ENCODE measurements around the gene CRYBG1. TPM values are rescaled to one million over a fixed set of nuclear protein-coding genes. Genes with fewer than 3 reads are reported as not detected.
"Not testable (repeated sequence)": the region's sequence is repeated elsewhere in the genome, so short reads cannot be mapped to it uniquely, and the experiment has no call there.

The CRYBG1 gene
- total RNA-seq, 1 donor, result 11.9 TPM

GRCh38 chr6:106574741-106575458 lies 214.4 kb downstream of the CRYBG1 start:
- no peaks in the 10 kb centered on the region for H3K9me3 ChIP-seq (ENCODE audit: low read depth, low read length)
- peak overlapping the region; percentile 73 for H2AFZ ChIP-seq (ENCODE audit: low read length)
- no peaks in the 10 kb centered on the region for H3K79me2 ChIP-seq (ENCODE audit: insufficient read depth, low read length)
- H3K4me2 ChIP-seq (ENCODE audit: insufficient read depth, low read length), result peak overlapping the region; percentile 53
- no peaks in the 10 kb centered on the region for H3K27me3 ChIP-seq (ENCODE audit: insufficient read depth, low read length)
- peak; percentile 93 for DNase-seq (ENCODE audit: insufficient read length, low spot score, missing footprints)
- H3K4me1 ChIP-seq (ENCODE audit: insufficient read depth, low read length), result peaks cover 17% of the 10 kb centered on the region
- no peaks in the 10 kb centered on the region for H4K20me1 ChIP-seq (ENCODE audit: insufficient read depth, low read length)
- H3K27ac ChIP-seq (ENCODE audit: low read depth, low read length), result peak overlapping the region; percentile 53
- no peaks in the 10 kb centered on the region for H3K36me3 ChIP-seq (ENCODE audit: insufficient read depth, low read length)
- no peak overlapping the region for H3K4me3 ChIP-seq (ENCODE audit: insufficient read depth, low read length)
- no peak for TF ChIP-seq CTCF (IDR thresholded peaks at IDR 0.05; ENCODE audit: extremely low read depth, low read depth, low read length)

- peaks cover 16% of the 10 kb centered on the region for H3K4me1 ChIP-seq (ENCODE audit: insufficient read depth, low read length)
- H3K4me2 ChIP-seq (ENCODE audit: insufficient read depth, low read length), result no peak overlapping the region
- no peaks in the 10 kb centered on the region for H3K36me3 ChIP-seq (ENCODE audit: insufficient read depth, low read length)
- no peaks in the 10 kb centered on the region for H3K27me3 ChIP-seq (ENCODE audit: insufficient read depth, low read length)
- H3K4me3 ChIP-seq (ENCODE audit: insufficient read depth, low read length), result no peak overlapping the region
- no peaks in the 10 kb centered on the region for H3K79me2 ChIP-seq (ENCODE audit: insufficient read depth, low read length)
- no peak for TF ChIP-seq CTCF (IDR thresholded peaks at IDR 0.05; ENCODE audit: extremely low read depth, low read depth, low read length)
- peak overlapping the region; percentile 56 for H2AFZ ChIP-seq (ENCODE audit: low read length)
- DNase-seq (ENCODE audit: insufficient read length, low spot score, missing footprints), result peak; percentile 80
- peak overlapping the region; percentile 12 for H3K27ac ChIP-seq (ENCODE audit: low read depth, low read length)
- H3K9me3 ChIP-seq (ENCODE audit: low read depth, low read length), result no peaks in the 10 kb centered on the region
- H4K20me1 ChIP-seq (ENCODE audit: insufficient read depth, low read length), result no peaks in the 10 kb centered on the region
These were observed 218.8 kb downstream of the CRYBG1 start for GRCh38 chr6:106579281-106579680.

GRCh38 chr6:106581468-106581867 lies 221.0 kb downstream of the CRYBG1 start:
- H3K27ac ChIP-seq (ENCODE audit: low read depth, low read length), result no peak overlapping the region
- H3K27me3 ChIP-seq (ENCODE audit: insufficient read depth, low read length), result no peaks in the 10 kb centered on the region
- H3K79me2 ChIP-seq (ENCODE audit: insufficient read depth, low read length), result no peaks in the 10 kb centered on the region
- no peak for TF ChIP-seq CTCF (IDR thresholded peaks at IDR 0.05; ENCODE audit: extremely low read depth, low read depth, low read length)
- peaks cover 17% of the 10 kb centered on the region for H3K4me1 ChIP-seq (ENCODE audit: insufficient read depth, low read length)
- no peaks in the 10 kb centered on the region for H3K36me3 ChIP-seq (ENCODE audit: insufficient read depth, low read length)
- no peak overlapping the region for H3K4me2 ChIP-seq (ENCODE audit: insufficient read depth, low read length)
- DNase-seq (ENCODE audit: insufficient read length, low spot score, missing footprints), result no peak
- H3K9me3 ChIP-seq (ENCODE audit: low read depth, low read length), result no peaks in the 10 kb centered on the region
- H4K20me1 ChIP-seq (ENCODE audit: insufficient read depth, low read length), result no peaks in the 10 kb centered on the region
- H2AFZ ChIP-seq (ENCODE audit: low read length), result no peak overlapping the region
- H3K4me3 ChIP-seq (ENCODE audit: insufficient read depth, low read length), result no peak overlapping the region

- Histone ChIP-seq H3K27ac (ENCODE audit: low read depth, low read length) (peak overlapping the region; percentile 48), H3K79me2 (ENCODE audit: insufficient read depth, low read length) (no peaks in the 10 kb centered on the region), H3K27me3 (ENCODE audit: insufficient read depth, low read length) (no peaks in the 10 kb centered on the region), H3K4me3 (ENCODE audit: insufficient read depth, low read length) (no peak overlapping the region), H3K36me3 (ENCODE audit: insufficient read depth, low read length) (no peaks in the 10 kb centered on the region), H3K9me3 (ENCODE audit: low read depth, low read length) (no peaks in the 10 kb centered on the region), H2AFZ (ENCODE audit: low read length) (peak overlapping the region; percentile 7), H4K20me1 (ENCODE audit: insufficient read depth, low read length) (no peaks in the 10 kb centered on the region), H3K4me2 (ENCODE audit: insufficient read depth, low read length) (peak overlapping the region; percentile 1), H3K4me1 (ENCODE audit: insufficient read depth, low read length) (peaks cover 38% of the 10 kb centered on the region)
- no peak for TF ChIP-seq CTCF (IDR thresholded peaks at IDR 0.05; ENCODE audit: extremely low read depth, low read depth, low read length)
- peak; percentile 71 for DNase-seq (ENCODE audit: insufficient read length, low spot score, missing footprints)
These were observed 226.4 kb downstream of the CRYBG1 start for GRCh38 chr6:106586815-106587415.

GRCh38 chr6:106588937-106589336 lies 228.4 kb downstream of the CRYBG1 start:
- not testable (repeated sequence) for H3K4me3 ChIP-seq (ENCODE audit: insufficient read depth, low read length); H3K27me3 ChIP-seq (ENCODE audit: insufficient read depth, low read length)
- H3K4me1 ChIP-seq (ENCODE audit: insufficient read depth, low read length), result peaks cover 42% of the 10 kb centered on the region

More at GRCh38 chr6:106588937-106589336, 228.4 kb downstream of the CRYBG1 start:
- H3K27ac ChIP-seq (ENCODE audit: low read depth, low read length); H4K20me1 ChIP-seq (ENCODE audit: insufficient read depth, low read length); H3K9me3 ChIP-seq (ENCODE audit: low read depth, low read length); DNase-seq (ENCODE audit: insufficient read length, low spot score, missing footprints); H3K79me2 ChIP-seq (ENCODE audit: insufficient read depth, low read length); H3K36me3 ChIP-seq (ENCODE audit: insufficient read depth, low read length); H2AFZ ChIP-seq (ENCODE audit: low read length); H3K4me2 ChIP-seq (ENCODE audit: insufficient read depth, low read length): not testable (repeated sequence)
